HCT116 (cell line): Measurements from ENCODE around the gene DBNL.

Experiments
- CBX3 ChIP-seq: IDR thresholded peaks from 2 replicates; pipeline ENCODE4 v1.6.1; 2012; ENCODE audit warnings: low read depth
- CEBPB ChIP-seq: IDR thresholded peaks from 2 replicates; pipeline ENCODE4 v1.6.1; 2012; ENCODE audit warnings: low read depth
- CTCF ChIP-seq, 3 experiments: fragments of 200-600 bp in 1 of 3; sonication (generic) in 1 of 3; IDR thresholded peaks in 2 of 3; conservative IDR thresholded peaks in 1 of 3; 2 replicates each; pipeline ENCODE4 v1.5.1; 2012 to 2017; ENCODE audit warnings: low read depth in 2 of 3, low read length in 2 of 3, antibody characterized with exemption in 1 of 3, borderline replicate concordance in 1 of 3, control low read depth in 1 of 3, mild to moderate bottlenecking in 1 of 3, mixed read lengths in 1 of 3, mixed run types in 1 of 3, moderate library complexity in 1 of 3; ENCODE audit not compliant: insufficient read depth in 1 of 3
- EZH2 ChIP-seq: fragments of 200-600 bp; sonication (generic); IDR thresholded peaks from 2 replicates; pipeline ENCODE4 v1.6.1; 2017; ENCODE audit warnings: antibody characterized with exemption, mixed run types
- EZH2phosphoT487 ChIP-seq: fragments of 200-600 bp; IDR thresholded peaks from 2 replicates; pipeline ENCODE4 v1.6.1; 2018; ENCODE audit warnings: antibody characterized with exemption, borderline replicate concordance
- FOSL1 ChIP-seq: IDR thresholded peaks from 2 replicates; pipeline ENCODE4 v1.6.1; 2012; ENCODE audit warnings: low read depth
- POLR2A ChIP-seq: IDR thresholded peaks from 2 replicates; pipeline ENCODE4 v1.7.0; 2011; ENCODE audit warnings: borderline replicate concordance; ENCODE audit not compliant: insufficient read depth, insufficient read length; ENCODE audit errors: extremely low read depth
- POLR2AphosphoS5 ChIP-seq: IDR thresholded peaks from 2 replicates; pipeline ENCODE4 v1.6.1; 2011; ENCODE audit warnings: mild to moderate bottlenecking, low read depth, low read length, moderate library complexity
- RAD21 ChIP-seq: IDR thresholded peaks from 2 replicates; pipeline ENCODE4 v1.6.1; 2012; ENCODE audit warnings: low read depth, mild to moderate bottlenecking
- REST ChIP-seq: IDR thresholded peaks from 2 replicates; pipeline ENCODE4 v1.6.1; 2012; ENCODE audit warnings: low read depth
- YY1 ChIP-seq: IDR thresholded peaks from 2 replicates; pipeline ENCODE4 v1.6.1; 2011; ENCODE audit warnings: low read length, low read depth, moderate library complexity, mild to moderate bottlenecking; ENCODE audit not compliant: insufficient replicate concordance; ENCODE audit errors: extremely low read depth
- ZFX ChIP-seq: fragments of 450-650 bp; IDR thresholded peaks from 2 replicates; pipeline ENCODE4 v1.6.1; 2017
- ZNF274 ChIP-seq: fragments of 200-500 bp; sonication (Bioruptor generic); IDR thresholded peaks from 2 replicates; pipeline ENCODE4 v1.6.1; 2014; ENCODE audit warnings: mild to moderate bottlenecking, low read depth, low read length, inconsistent platforms

GRCh38 chr7:44057181-44057848 is 12.8 kb downstream of the DBNL start:
- TF ChIP-seq EZH2 (no peak), POLR2A (no peak), CTCF (IDR thresholded peaks at IDR 0.05 in 2 of 3, conservative IDR thresholded peaks at IDR 0.05 in 1 of 3; ENCODE audit: borderline replicate concordance in 1 of 3, insufficient read depth in 1 of 3, low read depth in 2 of 3, low read length in 2 of 3) (no peak), POLR2AphosphoS5 (no peak), YY1 (no peak), EZH2phosphoT487 (no peak), RAD21 (no peak), FOSL1 (no peak), CEBPB (no peak), CBX3 (no peak), ZNF274 (no peak), ZFX (no peak), REST (no peak)
